ENCODE data around the gene KIAA1755.

GRCh38 chr20:38209054-38209675 lies 51.4 kb downstream of the KIAA1755 start:
- TF ChIP-seq POLR2A (IDR thresholded peaks at IDR 0.05) (no peak), CTCF (IDR thresholded peaks at IDR 0.05) (no peak)
